ENCODE measurements around the gene PDLIM5. TPM values are rescaled to one million over a fixed set of nuclear protein-coding genes. Genes with fewer than 3 reads are reported as not detected.
A peak's percentile ranks its signal among the peaks of the same experiment; 100 is the strongest.

The PDLIM5 gene
- total RNA-seq, 1 experiment from 2014 or later = 158 TPM

DNA sequence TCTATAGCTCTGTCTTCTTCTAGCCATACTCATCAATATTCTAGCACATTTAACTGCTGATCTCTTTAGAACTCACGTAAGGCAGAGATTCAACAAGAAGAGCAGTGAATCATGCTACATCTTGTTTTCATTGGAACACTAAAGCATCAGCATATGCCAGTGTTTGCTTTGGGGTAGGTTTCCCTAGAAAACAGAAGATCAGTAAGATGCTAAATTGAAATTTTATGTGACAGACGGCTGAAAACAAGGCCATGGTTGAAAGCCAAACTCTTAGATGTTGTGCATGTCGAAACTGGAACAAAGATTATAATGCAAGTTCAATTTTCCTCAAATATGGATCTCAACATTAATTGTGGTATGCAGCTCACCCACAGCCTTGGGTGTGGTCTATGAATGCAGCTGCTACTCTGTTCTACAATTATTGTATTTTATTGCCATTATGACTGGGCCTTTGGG, 107.6 kb downstream of the PDLIM5 start:
- Mint-ChIP-seq H3K4me3 (ENCODE audit: unreplicated experiment) (peak overlapping the region; percentile 16), H3K9me3 (ENCODE audit: unreplicated experiment) (no peaks in the 10 kb centered on the region), H3K27me3 (ENCODE audit: insufficient read depth, unreplicated experiment) (no peaks in the 10 kb centered on the region), H3K27ac (ENCODE audit: low read depth, unreplicated experiment) (peak overlapping the region; percentile 59), H3K36me3 (ENCODE audit: insufficient read depth, unreplicated experiment) (peaks cover 5% of the 10 kb centered on the region), H3K4me1 (ENCODE audit: insufficient read depth, unreplicated experiment) (peaks cover 26% of the 10 kb centered on the region)
- TF ChIP-seq, protein P1, sequence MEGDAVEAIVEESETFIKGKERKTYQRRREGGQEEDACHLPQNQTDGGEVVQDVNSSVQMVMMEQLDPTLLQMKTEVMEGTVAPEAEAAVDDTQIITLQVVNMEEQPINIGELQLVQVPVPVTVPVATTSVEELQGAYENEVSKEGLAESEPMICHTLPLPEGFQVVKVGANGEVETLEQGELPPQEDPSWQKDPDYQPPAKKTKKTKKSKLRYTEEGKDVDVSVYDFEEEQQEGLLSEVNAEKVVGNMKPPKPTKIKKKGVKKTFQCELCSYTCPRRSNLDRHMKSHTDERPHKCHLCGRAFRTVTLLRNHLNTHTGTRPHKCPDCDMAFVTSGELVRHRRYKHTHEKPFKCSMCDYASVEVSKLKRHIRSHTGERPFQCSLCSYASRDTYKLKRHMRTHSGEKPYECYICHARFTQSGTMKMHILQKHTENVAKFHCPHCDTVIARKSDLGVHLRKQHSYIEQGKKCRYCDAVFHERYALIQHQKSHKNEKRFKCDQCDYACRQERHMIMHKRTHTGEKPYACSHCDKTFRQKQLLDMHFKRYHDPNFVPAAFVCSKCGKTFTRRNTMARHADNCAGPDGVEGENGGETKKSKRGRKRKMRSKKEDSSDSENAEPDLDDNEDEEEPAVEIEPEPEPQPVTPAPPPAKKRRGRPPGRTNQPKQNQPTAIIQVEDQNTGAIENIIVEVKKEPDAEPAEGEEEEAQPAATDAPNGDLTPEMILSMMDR (IDR thresholded peaks at IDR 0.05; ENCODE audit: unreplicated experiment) = no peak
- DNase-seq (ENCODE audit: unreplicated experiment) = peak; percentile 46
- intact Hi-C loops (cut with micrococcal nuclease) = no loop called here
- BruUV-seq (replicated peaks) = no TSS peak
- POLR2A ChIA-PET = interaction anchor here (1.0 to 4.8 kb wide), 4 partner anchors 9 to 151 kb away, joined by 3 to 30 read pairs (median 14); partner anchors contain the start of gene PDLIM5
- CTCF ChIA-PET = no interaction called here

DNA sequence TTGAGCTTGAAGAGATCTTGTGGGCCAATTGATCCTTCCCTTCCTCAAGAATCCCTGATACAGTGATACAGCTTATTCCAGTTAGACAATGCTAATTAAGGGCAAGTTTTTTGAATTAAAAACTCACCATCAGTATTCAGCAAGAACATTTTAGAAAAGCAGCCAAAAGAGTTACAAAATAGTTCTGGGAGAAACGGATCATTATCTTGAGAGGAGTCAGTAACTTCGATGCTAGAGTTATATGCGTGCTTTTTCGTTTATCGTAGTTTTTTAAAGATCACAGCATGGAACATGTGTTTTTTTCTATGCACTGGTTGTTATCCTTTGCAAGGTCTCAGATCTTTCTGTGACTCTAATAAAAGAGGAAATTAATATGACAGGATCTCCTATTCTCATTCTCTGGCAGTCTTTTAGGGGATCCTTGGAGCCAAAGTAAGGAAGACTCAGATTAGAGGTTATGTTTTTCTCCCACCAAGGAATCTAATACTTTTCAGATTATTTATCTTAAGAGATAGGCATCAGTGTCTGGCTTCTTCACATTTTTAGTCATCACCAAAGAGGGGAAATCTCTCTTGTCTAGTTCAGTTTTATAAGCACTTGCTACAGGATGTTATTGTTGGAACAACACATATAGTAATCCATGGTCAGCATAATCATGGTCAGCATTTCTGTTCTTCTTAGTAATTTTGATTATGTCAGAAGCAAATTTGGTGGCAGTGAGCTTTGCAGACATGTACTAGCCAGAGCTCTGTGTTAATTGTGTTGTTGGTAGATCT, 109.7 kb downstream of the PDLIM5 start:
- H3K9me3 Mint-ChIP-seq (ENCODE audit: unreplicated experiment) = no peaks in the 10 kb centered on the region
- H3K27ac Mint-ChIP-seq (ENCODE audit: low read depth, unreplicated experiment) = peak overlapping the region; percentile 13
- intact Hi-C loops (cut with micrococcal nuclease) = no loop called here
- ChIA-PET POLR2A (interaction anchor here (0.7 to 4.8 kb wide), 8 partner anchors 11 to 109 kb away, joined by 3 to 30 read pairs (median 4); partner anchors contain the start of gene PDLIM5), CTCF (interaction anchor here (1.1 to 1.8 kb wide), 3 partner anchors 11 to 154 kb away, joined by 3 to 5 read pairs (median 4); no protein-coding TSS in a partner anchor)
- TF ChIP-seq, protein P1 (IDR thresholded peaks at IDR 0.05; ENCODE audit: unreplicated experiment) = no peak
- no TSS peak for BruUV-seq (replicated peaks)
- H3K4me1 Mint-ChIP-seq (ENCODE audit: insufficient read depth, unreplicated experiment) = peaks cover 26% of the 10 kb centered on the region
- no peak overlapping the region for H3K4me3 Mint-ChIP-seq (ENCODE audit: unreplicated experiment)
- peak; percentile 48 for DNase-seq (ENCODE audit: unreplicated experiment)
- H3K27me3 Mint-ChIP-seq (ENCODE audit: insufficient read depth, unreplicated experiment) = no peaks in the 10 kb centered on the region
- H3K36me3 Mint-ChIP-seq (ENCODE audit: insufficient read depth, unreplicated experiment) = peaks cover 5% of the 10 kb centered on the region

DNA sequence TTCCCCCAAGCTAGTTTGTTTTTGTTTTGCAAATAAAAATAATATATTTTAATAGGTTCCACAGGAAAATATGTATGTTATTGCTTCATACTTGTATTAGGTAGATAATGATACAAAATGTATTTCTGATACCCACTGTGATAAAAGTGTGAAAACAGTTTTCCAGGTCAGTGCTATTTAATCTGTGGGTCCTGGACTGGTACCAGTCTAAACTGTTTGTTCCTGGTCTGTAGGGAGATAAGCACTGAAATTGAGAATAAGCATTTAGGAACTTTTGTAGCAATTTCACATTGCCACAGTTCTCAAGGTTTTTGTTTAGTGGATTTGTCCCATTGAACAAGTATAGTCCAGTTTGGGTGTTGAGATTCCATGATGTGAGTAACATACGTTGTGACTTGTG, 110.5 kb downstream of the PDLIM5 start:
- Mint-ChIP-seq H3K27ac (ENCODE audit: low read depth, unreplicated experiment) (no peak overlapping the region), H3K4me1 (ENCODE audit: insufficient read depth, unreplicated experiment) (peaks cover 26% of the 10 kb centered on the region), H3K27me3 (ENCODE audit: insufficient read depth, unreplicated experiment) (no peaks in the 10 kb centered on the region), H3K36me3 (ENCODE audit: insufficient read depth, unreplicated experiment) (peaks cover 5% of the 10 kb centered on the region), H3K9me3 (ENCODE audit: unreplicated experiment) (no peaks in the 10 kb centered on the region), H3K4me3 (ENCODE audit: unreplicated experiment) (no peak overlapping the region)
- TF ChIP-seq, protein P1 (IDR thresholded peaks at IDR 0.05; ENCODE audit: unreplicated experiment) = no peak
- BruUV-seq (replicated peaks) = no TSS peak
- no peak for DNase-seq (ENCODE audit: unreplicated experiment)
- ChIA-PET POLR2A (interaction anchor here (0.7 to 4.8 kb wide), 10 partner anchors 12 to 110 kb away, joined by 3 to 23 read pairs (median 3); no protein-coding TSS in a partner anchor), CTCF (interaction anchor here (1.1 kb wide), 2 partner anchors 37 to 155 kb away, joined by 3 to 5 read pairs; no protein-coding TSS in a partner anchor)
- intact Hi-C loops (cut with micrococcal nuclease) = no loop called here

DNA sequence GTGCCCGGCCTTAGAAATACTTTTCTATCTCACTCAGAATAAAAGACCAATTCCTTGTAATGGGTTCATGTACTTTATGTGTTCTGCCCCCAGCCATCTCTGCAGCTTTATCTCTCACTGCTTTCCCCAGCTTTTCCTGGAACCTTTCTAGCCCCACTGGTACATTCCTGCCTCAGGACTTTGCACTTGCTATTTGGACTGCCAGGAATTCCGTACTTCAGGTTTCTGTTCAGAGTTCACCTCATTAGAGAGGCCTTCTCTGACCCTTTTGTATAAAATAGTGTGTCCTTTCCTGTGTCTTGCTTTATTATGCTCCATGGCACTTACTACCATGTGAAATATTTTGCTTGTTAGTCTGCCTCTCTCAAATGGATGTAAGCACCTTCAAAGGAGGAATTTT, 112.5 kb downstream of the PDLIM5 start:
- Mint-ChIP-seq H3K9me3 (ENCODE audit: unreplicated experiment) (no peaks in the 10 kb centered on the region), H3K4me3 (ENCODE audit: unreplicated experiment) (no peak overlapping the region), H3K27me3 (ENCODE audit: insufficient read depth, unreplicated experiment) (no peaks in the 10 kb centered on the region), H3K27ac (ENCODE audit: low read depth, unreplicated experiment) (no peak overlapping the region), H3K36me3 (ENCODE audit: insufficient read depth, unreplicated experiment) (peaks cover 5% of the 10 kb centered on the region), H3K4me1 (ENCODE audit: insufficient read depth, unreplicated experiment) (peaks cover 28% of the 10 kb centered on the region)
- intact Hi-C loops (cut with micrococcal nuclease) = no loop called here
- TF ChIP-seq, protein P1 (IDR thresholded peaks at IDR 0.05; ENCODE audit: unreplicated experiment) = no peak
- POLR2A ChIA-PET = interaction anchor here (1.5 kb wide), 1 partner anchor 14 kb away, joined by 3 read pairs; no protein-coding TSS in a partner anchor
- DNase-seq (ENCODE audit: unreplicated experiment) = no peak
- CTCF ChIA-PET = interaction anchor here (0.5 to 0.6 kb wide), 2 partner anchors 10 to 531 kb away, joined by 3 to 5 read pairs; no protein-coding TSS in a partner anchor
- BruUV-seq (replicated peaks) = no TSS peak

Measured in MCF 10A (cell line).